Measurements from ENCODE around the gene CCDC178.

CCDC178 gene

GRCh38 chr18:33205777-33206176 lies 234.7 kb downstream of the CCDC178 start:
- Mint-ChIP-seq H3K27me3 (ENCODE audit: low read depth) (no peaks in the 10 kb centered on the region), H3K27ac (no peak overlapping the region), H3K4me3 (no peak overlapping the region), H3K4me1 (peaks cover 9% of the 10 kb centered on the region), H3K9me3 (no peaks in the 10 kb centered on the region), H3K36me3 (ENCODE audit: low read depth) (no peaks in the 10 kb centered on the region)
- no peak for TF ChIP-seq CTCF (IDR thresholded peaks at IDR 0.05; ENCODE audit: unreplicated experiment in 3 of 3)

- Mint-ChIP-seq H3K27ac (peak overlapping the region; percentile 40 to 55 (median 43)), H3K9me3 (no peaks in the 10 kb centered on the region), H3K36me3 (ENCODE audit: low read depth) (no peaks in the 10 kb centered on the region), H3K4me1 (peaks cover 9% of the 10 kb centered on the region), H3K4me3 (peak overlapping the region; percentile 53 to 65 (median 62)), H3K27me3 (ENCODE audit: low read depth) (no peaks in the 10 kb centered on the region)
- peak; percentile 75 to 78 (median 75) for TF ChIP-seq CTCF (IDR thresholded peaks at IDR 0.05; ENCODE audit: unreplicated experiment in 3 of 3)
Observed at GRCh38 chr18:33201509-33201926, 239.0 kb downstream of the CCDC178 start.

- Mint-ChIP-seq H3K27ac (no peak overlapping the region), H3K27me3 (ENCODE audit: low read depth) (no peaks in the 10 kb centered on the region), H3K36me3 (ENCODE audit: low read depth) (no peaks in the 10 kb centered on the region), H3K4me3 (no peak overlapping the region), H3K4me1 (no peaks in the 10 kb centered on the region), H3K9me3 (no peaks in the 10 kb centered on the region)
- no peak for TF ChIP-seq CTCF (IDR thresholded peaks at IDR 0.05; ENCODE audit: unreplicated experiment in 3 of 3)
Observed at GRCh38 chr18:33195795-33196194, 244.7 kb downstream of the CCDC178 start.

- Mint-ChIP-seq H3K4me1 (no peaks in the 10 kb centered on the region), H3K27me3 (ENCODE audit: low read depth) (no peaks in the 10 kb centered on the region), H3K27ac (no peak overlapping the region), H3K9me3 (no peaks in the 10 kb centered on the region), H3K4me3 (no peak overlapping the region), H3K36me3 (ENCODE audit: low read depth) (no peaks in the 10 kb centered on the region)
- TF ChIP-seq CTCF (IDR thresholded peaks at IDR 0.05; ENCODE audit: unreplicated experiment in 3 of 3), result no peak
Observed at GRCh38 chr18:33194793-33195192, 245.7 kb downstream of the CCDC178 start.

- Mint-ChIP-seq H3K4me3 (no peak overlapping the region), H3K27ac (no peak overlapping the region), H3K4me1 (peaks cover 6% of the 10 kb centered on the region), H3K27me3 (ENCODE audit: low read depth) (no peaks in the 10 kb centered on the region), H3K36me3 (ENCODE audit: low read depth) (no peaks in the 10 kb centered on the region), H3K9me3 (no peaks in the 10 kb centered on the region)
- TF ChIP-seq CTCF (IDR thresholded peaks at IDR 0.05; ENCODE audit: unreplicated experiment in 3 of 3), result peak in 1 of 3 experiments; percentile 29
Observed at GRCh38 chr18:33184958-33185357, 255.6 kb downstream of the CCDC178 start.

- H3K4me1 Mint-ChIP-seq, result peaks cover 6% of the 10 kb centered on the region
- H3K27ac Mint-ChIP-seq, result no peak overlapping the region
- no peaks in the 10 kb centered on the region for H3K36me3 Mint-ChIP-seq (ENCODE audit: low read depth)
- H3K27me3 Mint-ChIP-seq (ENCODE audit: low read depth), result no peaks in the 10 kb centered on the region
- no peak overlapping the region for H3K4me3 Mint-ChIP-seq
- H3K9me3 Mint-ChIP-seq, result no peaks in the 10 kb centered on the region
- TF ChIP-seq CTCF (IDR thresholded peaks at IDR 0.05; ENCODE audit: unreplicated experiment in 3 of 3), result no peak
Observed at GRCh38 chr18:33184175-33184574, 256.3 kb downstream of the CCDC178 start.

Data from nephron (organoid).